ENCODE data around the gene FOS. TPM values are rescaled to one million over a fixed set of nuclear protein-coding genes. Genes with fewer than 3 reads are reported as not detected.
"Not testable (repeated sequence)": the region's sequence is repeated elsewhere in the genome, so short reads cannot be mapped to it uniquely, and the experiment has no call there.

The FOS gene
- total RNA-seq, 3 donors from 2014 or later, result 163 to 292 (median 243) TPM

DNA sequence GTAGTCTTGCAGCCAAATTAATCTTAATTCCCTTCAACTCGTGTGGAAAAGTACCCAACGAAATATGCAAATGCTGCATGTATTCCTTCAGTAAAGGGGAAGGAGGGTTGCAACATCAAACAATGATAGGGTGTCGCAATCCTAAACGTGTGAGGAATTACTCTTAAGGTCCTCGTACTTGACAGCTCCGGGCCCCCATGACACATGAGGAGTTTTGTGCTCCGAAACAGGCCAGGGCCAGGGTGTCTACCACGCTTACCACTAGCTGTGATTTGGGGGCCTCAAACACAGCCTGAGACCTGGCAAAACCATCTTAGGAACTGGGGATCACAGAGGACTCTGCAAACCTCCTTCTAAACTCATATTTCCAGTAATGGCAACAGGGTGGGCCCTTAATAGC, 20.4 kb downstream of the FOS start:
- H3K36me3 ChIP-seq (ENCODE audit: low read depth), result no peaks in the 10 kb centered on the region
- peaks cover 14% of the 10 kb centered on the region for H3K4me1 ChIP-seq (ENCODE audit: low read depth)
- no peak for ATAC-seq
- no peaks in the 10 kb centered on the region for H3K9me3 ChIP-seq
- no peak for DNase-seq
- no peak overlapping the region for H3K4me3 ChIP-seq
- TF ChIP-seq, protein P1, sequence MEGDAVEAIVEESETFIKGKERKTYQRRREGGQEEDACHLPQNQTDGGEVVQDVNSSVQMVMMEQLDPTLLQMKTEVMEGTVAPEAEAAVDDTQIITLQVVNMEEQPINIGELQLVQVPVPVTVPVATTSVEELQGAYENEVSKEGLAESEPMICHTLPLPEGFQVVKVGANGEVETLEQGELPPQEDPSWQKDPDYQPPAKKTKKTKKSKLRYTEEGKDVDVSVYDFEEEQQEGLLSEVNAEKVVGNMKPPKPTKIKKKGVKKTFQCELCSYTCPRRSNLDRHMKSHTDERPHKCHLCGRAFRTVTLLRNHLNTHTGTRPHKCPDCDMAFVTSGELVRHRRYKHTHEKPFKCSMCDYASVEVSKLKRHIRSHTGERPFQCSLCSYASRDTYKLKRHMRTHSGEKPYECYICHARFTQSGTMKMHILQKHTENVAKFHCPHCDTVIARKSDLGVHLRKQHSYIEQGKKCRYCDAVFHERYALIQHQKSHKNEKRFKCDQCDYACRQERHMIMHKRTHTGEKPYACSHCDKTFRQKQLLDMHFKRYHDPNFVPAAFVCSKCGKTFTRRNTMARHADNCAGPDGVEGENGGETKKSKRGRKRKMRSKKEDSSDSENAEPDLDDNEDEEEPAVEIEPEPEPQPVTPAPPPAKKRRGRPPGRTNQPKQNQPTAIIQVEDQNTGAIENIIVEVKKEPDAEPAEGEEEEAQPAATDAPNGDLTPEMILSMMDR (IDR thresholded peaks at IDR 0.05), result no peak
- intact Hi-C loops (cut with DNase I, micrococcal nuclease), result loop anchor here in 1 of 2 donors (5.0 kb wide), 1 partner anchor 172 kb away; the partner anchor contains the start of gene NEK9

DNA sequence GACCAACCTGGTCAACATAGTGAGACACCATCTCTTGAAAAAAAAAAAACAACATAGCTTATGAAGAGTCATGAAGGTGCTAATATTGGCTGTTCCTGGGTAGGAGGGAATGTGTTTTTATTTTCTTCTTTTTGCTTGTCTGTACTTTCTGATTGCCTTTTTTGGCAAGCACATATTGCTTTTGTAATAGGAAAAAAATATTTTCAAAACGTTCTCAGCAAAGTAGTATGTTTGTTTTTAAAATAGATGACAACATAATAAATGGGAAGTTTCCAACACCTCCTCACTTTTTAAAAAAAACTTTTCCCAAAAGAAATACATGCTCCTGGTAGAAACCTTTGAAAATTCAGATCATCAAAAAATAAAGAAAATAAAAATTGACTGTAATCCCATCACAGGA, 20.9 kb downstream of the FOS start:
- no peaks in the 10 kb centered on the region for H3K36me3 ChIP-seq (ENCODE audit: low read depth)
- intact Hi-C loops (cut with DNase I, micrococcal nuclease), result loop anchor here in 1 of 2 donors (5.0 kb wide), 1 partner anchor 172 kb away; the partner anchor contains the start of gene NEK9
- DNase-seq, result no peak
- TF ChIP-seq, protein P1 (IDR thresholded peaks at IDR 0.05), result no peak
- H3K9me3 ChIP-seq, result no peaks in the 10 kb centered on the region
- no peak overlapping the region for H3K4me3 ChIP-seq
- ATAC-seq, result no peak
- peaks cover 14% of the 10 kb centered on the region for H3K4me1 ChIP-seq (ENCODE audit: low read depth)

DNA sequence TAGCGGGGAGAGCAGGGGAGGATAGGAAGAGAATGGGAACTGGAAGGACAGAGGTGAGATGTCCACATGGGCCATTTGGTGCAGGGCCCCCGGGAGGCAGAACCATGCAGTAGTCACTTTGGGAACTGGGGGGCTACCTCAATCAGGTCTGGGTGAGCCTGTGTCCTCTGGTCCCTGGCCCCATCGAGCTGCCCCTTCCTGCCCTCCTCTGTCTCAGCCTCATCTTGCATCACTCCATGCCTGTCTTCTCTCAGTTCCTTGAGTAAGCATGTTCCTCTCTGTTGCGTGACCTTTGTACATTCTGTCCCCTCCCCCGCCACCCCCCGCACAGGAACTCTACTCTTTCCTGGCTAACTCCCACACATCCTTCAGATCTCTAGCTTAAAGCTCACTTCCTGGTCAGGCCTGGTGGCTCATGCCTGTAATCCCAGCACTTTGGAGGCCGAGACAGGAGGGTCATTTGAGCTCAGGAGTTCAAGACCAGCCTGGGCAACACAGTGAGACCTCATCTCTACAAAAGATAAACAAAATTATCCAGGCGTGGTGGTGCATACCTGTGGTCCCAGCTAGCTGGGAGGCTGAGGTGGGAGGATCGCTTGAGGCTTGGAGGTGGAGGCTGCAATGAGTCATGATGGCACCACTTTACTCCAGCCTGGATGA, 23.2 kb downstream of the FOS start:
- intact Hi-C loops (cut with DNase I, micrococcal nuclease), result loop anchor here (2.0 to 5.0 kb wide), 2 partner anchors 164 to 169 kb away; no protein-coding TSS in a partner anchor
- Histone ChIP-seq H3K9me3 (no peaks in the 10 kb centered on the region), H3K36me3 (ENCODE audit: low read depth) (no peaks in the 10 kb centered on the region), H3K4me3 (no peak overlapping the region), H3K4me1 (ENCODE audit: low read depth) (no peaks in the 10 kb centered on the region)
- peak; percentile 78 for ATAC-seq
- TF ChIP-seq, protein P1 (IDR thresholded peaks at IDR 0.05), result no peak
- DNase-seq, result peak in 2 of 3 donors; percentile 61 to 65

DNA sequence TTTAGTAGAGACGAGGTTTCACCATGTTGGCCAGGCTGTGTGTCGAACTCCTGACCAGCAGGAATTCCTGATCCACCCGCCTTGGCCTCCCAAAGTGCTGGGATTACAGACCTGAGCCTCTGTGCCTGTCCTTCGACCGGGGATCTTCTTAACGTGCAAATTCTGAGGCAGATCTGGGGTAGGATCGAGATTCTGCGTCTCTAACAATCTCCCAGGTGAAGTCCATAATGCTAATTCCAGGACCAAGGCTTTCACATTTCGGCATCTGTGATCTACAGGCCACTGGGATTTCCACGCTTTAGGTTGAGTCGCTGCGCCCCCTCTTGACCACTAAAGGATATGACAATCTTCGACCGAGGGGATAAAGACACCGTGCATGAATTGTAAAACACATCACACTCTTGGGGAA, 24.8 kb downstream of the FOS start:
- Histone ChIP-seq H3K4me1 (ENCODE audit: low read depth) (peaks cover 5% of the 10 kb centered on the region), H3K4me3 (no peak overlapping the region), H3K36me3 (ENCODE audit: low read depth) (no peaks in the 10 kb centered on the region), H3K9me3 (no peaks in the 10 kb centered on the region)
- TF ChIP-seq, protein P1 (IDR thresholded peaks at IDR 0.05), result peak; percentile 62
- intact Hi-C loops (cut with DNase I, micrococcal nuclease), result loop anchor here (2.0 to 5.0 kb wide), 2 partner anchors 166 to 171 kb away; no protein-coding TSS in a partner anchor
- peak in 1 of 3 donors; percentile 72 for DNase-seq
- peak; percentile 79 for ATAC-seq

DNA sequence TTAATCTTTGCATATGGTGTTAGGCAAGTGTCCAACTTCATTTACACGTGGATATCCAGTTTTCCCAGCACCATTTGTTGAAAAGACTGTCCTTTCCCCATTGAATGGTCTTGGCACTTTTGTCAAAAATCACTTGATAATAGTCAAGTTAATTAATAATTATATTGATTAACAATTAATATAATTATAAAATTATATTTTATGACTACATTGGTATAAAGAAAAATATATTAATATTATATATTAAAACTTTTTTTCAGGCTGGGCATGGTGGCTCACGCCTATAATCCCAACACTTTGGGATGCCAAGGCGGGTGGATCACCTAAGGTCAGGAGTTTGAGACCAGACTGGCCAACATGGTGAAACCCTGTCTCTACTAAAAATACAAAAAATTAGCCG, 27.8 kb downstream of the FOS start:
- not testable (repeated sequence) for H3K4me3 ChIP-seq; H3K4me1 ChIP-seq (ENCODE audit: low read depth); H3K36me3 ChIP-seq (ENCODE audit: low read depth); H3K9me3 ChIP-seq; ATAC-seq; DNase-seq
- intact Hi-C loops (cut with DNase I, micrococcal nuclease), result loop anchor here in 1 of 2 donors (2.0 kb wide), 1 partner anchor 184 kb away; no protein-coding TSS in a partner anchor

DNA sequence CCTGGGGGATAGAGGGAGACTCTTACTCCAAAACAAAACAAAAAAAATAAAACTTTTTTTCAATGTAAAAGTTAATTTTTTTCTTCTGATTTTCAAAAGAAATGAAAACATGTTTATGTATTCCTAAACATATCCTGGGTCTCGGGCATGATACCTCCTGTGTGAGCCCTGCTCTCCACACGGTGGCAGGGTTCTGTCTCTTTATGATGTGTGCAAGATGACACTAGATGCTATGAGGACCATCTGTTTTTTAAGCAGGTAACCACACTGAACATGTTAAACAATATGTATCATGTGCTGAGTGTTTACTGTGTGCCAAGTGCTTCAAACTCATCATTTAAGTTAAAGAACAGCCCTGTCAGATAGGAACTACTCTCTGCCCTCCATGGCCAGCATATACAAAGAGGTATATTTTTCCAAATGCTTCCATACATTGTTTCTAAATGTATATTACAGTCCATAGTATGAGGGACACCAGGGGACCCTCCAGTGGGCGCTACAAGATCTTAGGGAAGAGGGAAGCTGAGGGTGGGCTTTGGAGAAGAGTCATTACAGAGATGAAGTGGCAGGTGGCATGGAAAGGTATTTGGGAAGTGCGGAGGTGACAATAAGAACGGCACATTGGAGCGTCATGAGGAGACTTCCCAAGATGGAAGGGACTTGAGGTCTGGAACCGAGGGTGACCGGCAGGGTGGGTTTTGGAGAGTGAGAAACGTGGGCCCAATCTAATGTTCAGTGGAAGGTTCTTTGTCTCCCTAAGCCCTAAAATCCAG, 28.5 kb downstream of the FOS start:
- no peak overlapping the region for H3K4me3 ChIP-seq
- no peaks in the 10 kb centered on the region for H3K36me3 ChIP-seq (ENCODE audit: low read depth)
- intact Hi-C loops (cut with DNase I, micrococcal nuclease), result loop anchor here in 1 of 2 donors (2.0 kb wide), 1 partner anchor 184 kb away; no protein-coding TSS in a partner anchor
- ATAC-seq (no peak), DNase-seq (no peak)
- peaks cover 5% of the 10 kb centered on the region for H3K4me1 ChIP-seq (ENCODE audit: low read depth)
- no peaks in the 10 kb centered on the region for H3K9me3 ChIP-seq
- TF ChIP-seq, protein P1 (IDR thresholded peaks at IDR 0.05), result no peak
